Naive thymus-derived CD4-positive, alpha-beta T cell (primary cell): ENCODE data around the gene DEUP1. TPM values are rescaled to one million over a fixed set of nuclear protein-coding genes. Genes with fewer than 3 reads are reported as not detected.

Experiments used
- polyA plus RNA-seq, 2 donors: library from polyadenylated mRNA; unstranded; fragments of 300-500 nt; fragmentation: Illumina TruSeq; gene quantifications; one replicate each; pipeline ENCODE4 v1.2.3, GENCODE V29; 2021
- total RNA-seq, 6 experiments: library from RNA in 5 of 6; stranded (reverse) in 5 of 6; gene quantifications; 1 replicate in 5 of 6; 2 replicates in 1 of 6; pipeline ENCODE4 v1.2.3 and lab custom pipeline; 2021 to 2026

The DEUP1 gene
- total and polyA plus RNA-seq, 7 experiments from 2014 or later: not detected

Other genes starting within 250 kb of the DEUP1 start
- 10 to 100 TPM; 12.0 to 22.0 (median 20.0) TPM for gene SLC36A4, start 132.8 kb upstream of the DEUP1 start, total RNA-seq
- 10 to 100 TPM; 27.5 to 29.8 TPM for gene SLC36A4, start 132.8 kb upstream of the DEUP1 start, polyA plus RNA-seq
- gene SMCO4, start 212.6 kb downstream of the DEUP1 start, total RNA-seq: 10 to 100 TPM in 2 of 5 experiments, 1 to 10 TPM in 3; 2.9 to 34.7 (median 5.9) TPM
- gene SMCO4, start 212.6 kb downstream of the DEUP1 start, polyA plus RNA-seq: 1 to 10 TPM in 1 of 2 donors, under 1 TPM in 1; 0.97 to 3.9 TPM